NCI-H2029 (cell line): ENCODE data around the gene CUEDC2.

Source experiments
- DNase-seq: peaks from one replicate; lab custom pipeline; 2025; lab: John Stamatoyannopoulos, UW

CUEDC2 gene

GRCh38 chr10:102432162-102432950 lies at the start of gene CUEDC2:
Gene CUEDC2, minus strand, starts transcription at chr10:102432574. Its CDS starts 7,386 bp downstream, at chr10:102425188.
- DNase-seq: peak; percentile 87

- no peak for DNase-seq
Measured at GRCh38 chr10:102480396-102480795, 48.0 kb upstream of the CUEDC2 start.

GRCh38 chr10:102479651-102480050 lies 47.3 kb upstream of the CUEDC2 start:
- no peak for DNase-seq

- DNase-seq: no peak
Measured at GRCh38 chr10:102476466-102477141, 44.2 kb upstream of the CUEDC2 start.

- DNase-seq: no peak
Measured at GRCh38 chr10:102475451-102476040, 43.2 kb upstream of the CUEDC2 start.

- DNase-seq: no peak
Measured at GRCh38 chr10:102473445-102474331, 41.3 kb upstream of the CUEDC2 start.

GRCh38 chr10:102470579-102471546 lies 38.5 kb upstream of the CUEDC2 start:
- no peak for DNase-seq

- DNase-seq: no peak
Measured at GRCh38 chr10:102468683-102469082, 36.3 kb upstream of the CUEDC2 start.

- DNase-seq: no peak
Measured at GRCh38 chr10:102467971-102468438, 35.6 kb upstream of the CUEDC2 start.

GRCh38 chr10:102467318-102467717 lies 34.9 kb upstream of the CUEDC2 start:
- no peak for DNase-seq

- DNase-seq: no peak
Measured at GRCh38 chr10:102465466-102465865, 33.1 kb upstream of the CUEDC2 start.

- no peak for DNase-seq
Measured at GRCh38 chr10:102463983-102464382, 31.6 kb upstream of the CUEDC2 start.

- no peak for DNase-seq
Measured at GRCh38 chr10:102462512-102463054, 30.2 kb upstream of the CUEDC2 start.

- DNase-seq: peak; percentile 79
Measured at GRCh38 chr10:102461187-102462054, 29.0 kb upstream of the CUEDC2 start.

GRCh38 chr10:102460836-102461186 lies 28.4 kb upstream of the CUEDC2 start:
- DNase-seq: no peak

- no peak for DNase-seq
Measured at GRCh38 chr10:102458656-102459055, 26.3 kb upstream of the CUEDC2 start.

- DNase-seq: peak; percentile 23
Measured at GRCh38 chr10:102457591-102458150, 25.3 kb upstream of the CUEDC2 start.

- DNase-seq: no peak
Measured at GRCh38 chr10:102455893-102456471, 23.6 kb upstream of the CUEDC2 start.
